NCI-H2227 treated with DMSO at 0.1 percent for 48 hours (cell line): ENCODE data around the gene PUM1.

Source experiments
- DNase-seq: peaks from one replicate; lab custom pipeline; 2025; lab: John Stamatoyannopoulos, UW

Gene PUM1

DNA sequence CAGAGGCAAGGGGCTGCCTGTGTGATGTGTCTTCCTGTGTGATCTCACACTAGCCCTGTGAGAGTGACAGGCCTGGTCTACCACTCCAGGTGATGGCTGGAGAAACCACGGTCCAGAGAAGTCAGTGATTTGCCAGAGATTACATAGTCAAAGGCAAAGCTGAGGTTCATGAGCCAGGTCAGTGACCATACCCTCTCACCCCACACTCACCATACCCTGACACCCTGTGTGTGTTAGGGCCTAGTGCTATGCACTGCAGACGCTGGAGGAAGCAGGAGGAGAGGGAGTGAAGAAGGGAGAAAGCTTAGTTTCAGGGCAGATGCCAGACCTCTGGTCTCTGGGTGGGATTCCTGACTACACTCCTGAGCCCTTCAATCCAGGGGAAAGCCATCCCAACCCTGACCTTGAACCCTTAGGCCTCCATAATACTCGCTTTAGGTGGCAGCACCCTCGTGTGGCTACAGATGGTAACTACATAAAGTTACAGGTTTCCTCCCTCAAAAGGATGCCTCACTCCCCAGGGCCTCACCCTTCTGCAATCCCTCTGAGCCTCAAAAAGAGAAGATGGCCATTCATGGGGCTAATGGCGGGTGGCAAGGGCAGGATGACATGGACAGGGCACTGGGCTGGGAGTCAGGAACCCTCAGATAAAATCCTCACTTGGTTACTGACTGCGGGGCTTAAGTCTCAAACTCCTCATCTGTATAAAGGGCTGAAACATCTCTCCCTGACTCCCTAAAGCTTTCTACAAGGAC lies 136.2 kb downstream of the PUM1 start:
- peak; percentile 31 for DNase-seq

DNA sequence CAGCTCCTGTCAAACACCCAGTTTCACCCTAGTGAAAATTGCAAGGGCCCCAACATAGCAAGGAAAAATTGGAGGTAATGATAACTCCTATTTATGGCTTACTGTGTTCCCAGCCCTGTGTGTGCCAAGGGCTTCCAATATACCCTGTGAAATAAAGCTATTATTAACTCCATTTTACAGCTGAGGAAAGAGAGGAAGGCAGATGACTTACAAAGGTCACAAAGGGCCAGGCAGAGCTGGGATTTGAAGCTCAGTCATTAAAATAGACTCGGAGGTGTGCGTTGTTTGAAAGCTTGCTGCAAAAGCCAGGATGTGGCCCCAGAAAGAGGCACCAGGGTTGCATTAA lies 136.8 kb downstream of the PUM1 start:
- DNase-seq: peak; percentile 32

DNA sequence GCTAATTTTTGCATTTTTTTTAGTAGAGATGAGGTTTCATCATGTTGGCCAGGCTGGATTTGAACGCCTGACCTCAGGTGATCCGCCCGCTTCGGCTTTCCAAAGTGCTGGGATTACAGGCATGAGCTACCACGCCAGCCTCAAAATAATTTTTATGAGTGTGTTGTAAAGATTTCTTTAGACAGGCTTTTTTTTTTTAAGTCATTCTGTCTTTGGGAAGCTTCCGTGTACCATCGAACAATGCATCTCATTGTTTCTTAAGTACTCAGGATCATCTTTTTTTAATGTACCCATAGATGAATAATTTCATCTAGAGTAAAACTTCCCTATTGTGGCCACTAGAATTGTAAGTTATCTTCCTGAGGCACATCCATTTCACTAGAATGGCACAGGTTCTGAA lies 137.3 kb downstream of the PUM1 start:
- DNase-seq: no peak

DNA sequence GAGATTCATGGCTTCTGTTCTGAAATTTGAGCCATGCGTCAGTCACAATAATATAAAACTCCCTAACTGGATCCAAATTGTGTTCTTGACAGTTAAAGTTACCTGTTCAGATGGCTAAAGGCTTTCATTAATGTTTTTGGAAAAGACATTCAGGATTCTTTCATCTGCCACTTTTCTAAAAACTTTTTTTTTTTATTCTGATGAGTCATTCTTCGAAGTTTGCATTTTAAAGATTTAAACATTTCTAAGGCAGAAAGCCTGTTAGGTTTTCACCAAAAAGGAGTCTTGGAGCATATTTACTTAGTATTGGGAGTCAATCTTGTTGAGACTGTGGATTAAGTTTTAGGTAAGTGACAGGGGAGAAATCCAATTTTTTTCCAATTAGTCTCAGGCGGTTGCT lies 138.1 kb downstream of the PUM1 start:
- DNase-seq: no peak

DNA sequence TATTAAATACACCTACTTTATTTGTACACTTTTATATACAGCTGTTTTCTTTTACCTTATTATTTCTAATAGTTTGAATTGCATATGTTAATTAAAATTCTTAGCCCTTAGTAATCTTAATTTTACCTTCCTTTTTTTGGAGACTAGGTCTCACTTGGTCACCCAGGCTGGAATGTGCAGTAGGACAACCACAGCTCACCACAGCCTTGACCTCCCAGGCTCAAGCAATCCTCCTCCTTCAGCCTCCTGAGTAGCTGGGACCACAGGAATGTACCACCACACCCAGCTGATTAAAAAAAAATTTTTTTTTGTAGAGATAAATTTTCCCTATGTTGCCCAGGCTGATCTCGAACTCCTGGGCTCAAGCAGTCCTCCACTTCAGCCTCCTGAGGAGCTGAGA lies 141.9 kb downstream of the PUM1 start:
- DNase-seq: no peak

DNA sequence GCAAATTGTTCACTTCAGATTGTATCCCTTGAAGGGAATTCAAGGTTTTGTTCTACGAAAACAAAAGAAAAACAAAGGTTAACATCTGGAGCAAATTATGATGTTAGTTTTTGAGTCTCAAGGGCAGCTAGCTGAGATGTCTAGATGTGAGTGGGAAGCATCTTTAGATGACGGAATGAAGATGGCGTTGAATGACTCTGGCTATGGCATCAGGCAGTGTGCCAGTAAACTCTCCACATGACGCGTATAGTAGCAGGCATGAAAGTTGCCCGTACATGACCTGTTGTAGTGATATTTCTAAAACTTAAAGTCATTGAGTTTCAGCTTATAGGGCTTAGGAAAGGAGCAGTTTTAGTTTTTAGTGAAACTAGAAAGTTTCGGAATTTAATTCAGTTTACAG lies 144.7 kb downstream of the PUM1 start:
- no peak for DNase-seq

DNA sequence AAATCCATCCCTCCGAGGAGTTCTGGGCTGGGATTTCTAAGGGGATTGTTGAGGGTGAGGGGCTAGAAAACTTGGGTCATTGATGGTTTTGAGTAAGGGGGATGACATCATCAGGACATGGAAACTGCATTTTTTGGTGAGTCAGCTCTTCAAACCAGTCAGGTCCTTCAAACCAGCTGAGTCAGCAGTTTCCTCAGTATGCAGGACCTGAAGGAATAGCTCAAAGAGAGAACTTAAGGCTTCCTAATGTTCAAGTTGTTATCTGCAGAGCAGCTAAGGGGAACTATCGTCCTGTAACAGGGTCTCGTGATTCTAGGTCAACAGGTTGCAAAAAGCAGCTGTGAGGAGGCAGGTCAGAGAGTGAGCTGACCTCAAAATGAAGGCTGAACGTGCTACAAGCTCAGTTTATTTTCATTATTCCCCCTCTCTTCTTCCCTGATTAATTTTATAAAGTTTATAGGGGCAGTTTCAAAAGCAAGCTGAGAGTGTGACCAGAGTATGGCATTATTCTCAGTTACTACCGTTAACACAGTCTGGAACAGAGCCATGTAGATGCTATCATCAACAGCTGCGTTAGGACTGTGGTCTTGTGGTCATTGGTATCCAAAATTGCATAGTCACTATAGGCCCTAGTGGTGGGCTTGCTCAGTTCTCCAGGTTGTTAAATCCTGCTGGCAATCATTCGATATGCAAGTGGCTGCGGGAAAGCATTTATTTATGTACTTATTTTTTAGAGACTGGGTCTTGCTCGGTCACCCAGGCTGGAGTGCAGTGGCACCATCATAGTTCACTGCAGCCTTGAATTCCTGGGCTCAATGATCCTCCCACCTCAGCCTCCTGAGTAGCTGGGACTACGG lies 146.3 kb downstream of the PUM1 start:
- no peak for DNase-seq

DNA sequence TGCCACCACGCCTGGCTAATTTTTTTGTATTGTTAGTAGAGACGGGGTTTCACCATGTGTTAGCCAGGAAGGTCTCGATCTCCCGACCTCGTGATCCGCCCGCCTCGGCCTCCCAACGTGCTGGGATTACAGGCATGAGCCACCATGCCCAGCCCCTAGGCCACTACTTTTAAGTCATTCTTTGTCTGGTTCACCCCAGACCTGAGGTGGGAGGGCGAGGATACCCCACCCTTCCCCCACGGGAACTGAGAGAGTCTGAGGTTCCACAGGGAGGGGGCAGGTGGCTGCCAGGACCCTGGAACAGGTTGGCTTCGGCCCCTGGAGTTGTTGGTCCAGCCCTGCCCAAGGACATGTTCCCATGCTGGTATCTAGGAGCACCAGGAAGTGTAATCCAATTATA lies 149.2 kb downstream of the PUM1 start:
- DNase-seq: no peak

DNA sequence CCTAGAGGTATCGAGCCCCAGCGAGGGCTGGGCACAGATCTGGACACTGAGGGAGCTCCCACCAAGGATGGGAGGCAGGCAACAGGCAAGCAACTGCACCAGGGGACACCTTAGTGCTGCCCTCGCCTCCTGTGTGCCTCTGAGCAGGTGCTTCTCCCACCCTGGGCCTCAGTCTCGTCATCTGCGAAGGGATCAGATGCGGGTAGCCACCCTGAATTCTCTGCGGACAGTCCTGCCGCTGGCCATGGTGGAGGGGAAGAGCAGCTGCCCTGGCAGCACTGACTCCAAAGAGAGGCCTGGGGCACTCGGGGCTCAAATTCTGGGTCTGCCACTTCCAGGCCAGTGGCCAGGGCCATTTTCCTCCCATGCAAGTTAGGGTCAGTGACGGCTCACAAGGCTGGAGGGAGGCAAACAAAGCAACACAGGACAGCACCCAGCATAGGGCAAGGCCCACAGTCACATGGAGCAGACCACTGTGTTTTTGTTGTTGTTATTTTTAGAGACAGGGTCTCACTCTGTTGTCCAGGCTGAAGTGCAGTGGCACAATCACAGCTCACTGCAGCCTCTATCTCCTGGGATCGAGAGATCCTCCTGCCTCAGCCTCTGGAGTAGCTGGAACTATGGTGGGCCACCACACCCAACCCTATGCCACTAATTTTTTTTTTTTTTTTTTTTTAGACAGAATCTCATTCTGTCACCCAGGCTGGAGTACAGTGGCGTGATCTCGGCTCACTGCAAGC lies 149.9 kb downstream of the PUM1 start:
- DNase-seq: no peak

DNA sequence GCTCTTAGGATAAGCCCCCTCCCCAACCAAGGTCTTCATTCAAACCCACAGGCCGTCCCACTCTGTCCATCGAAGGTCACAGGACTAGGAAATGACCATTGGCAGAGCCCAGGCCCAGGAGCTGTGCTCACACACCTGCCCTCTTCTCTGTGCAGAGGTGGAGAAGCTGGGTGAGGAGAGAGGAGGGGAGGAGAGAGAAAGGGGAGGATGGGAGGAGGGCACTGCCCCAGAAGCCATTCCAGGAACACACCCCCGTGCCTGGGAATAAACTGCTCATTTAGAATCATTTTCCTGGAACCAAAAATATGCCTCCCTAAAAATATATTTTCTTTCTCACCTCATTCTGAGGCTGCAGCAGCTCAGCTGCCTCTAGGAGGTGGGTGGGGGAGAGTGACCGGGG lies 150.6 kb downstream of the PUM1 start:
- no peak for DNase-seq

DNA sequence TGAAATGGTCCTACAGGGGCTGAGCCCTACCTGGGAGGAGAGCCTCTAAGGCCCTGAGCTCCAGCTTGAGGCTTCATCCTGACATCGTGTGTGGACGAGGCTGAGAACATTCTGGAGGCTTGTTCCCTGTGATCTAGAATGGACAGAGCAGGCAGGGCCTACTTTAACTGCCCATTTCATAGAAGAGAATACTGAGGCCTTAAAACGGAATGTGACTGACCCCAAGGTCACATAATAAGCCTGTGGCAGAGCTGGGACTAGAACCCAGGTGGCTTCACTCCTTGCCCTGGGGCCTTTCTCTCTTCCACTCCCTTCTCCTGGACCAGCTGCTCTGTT lies 151.0 kb downstream of the PUM1 start:
- DNase-seq: no peak

DNA sequence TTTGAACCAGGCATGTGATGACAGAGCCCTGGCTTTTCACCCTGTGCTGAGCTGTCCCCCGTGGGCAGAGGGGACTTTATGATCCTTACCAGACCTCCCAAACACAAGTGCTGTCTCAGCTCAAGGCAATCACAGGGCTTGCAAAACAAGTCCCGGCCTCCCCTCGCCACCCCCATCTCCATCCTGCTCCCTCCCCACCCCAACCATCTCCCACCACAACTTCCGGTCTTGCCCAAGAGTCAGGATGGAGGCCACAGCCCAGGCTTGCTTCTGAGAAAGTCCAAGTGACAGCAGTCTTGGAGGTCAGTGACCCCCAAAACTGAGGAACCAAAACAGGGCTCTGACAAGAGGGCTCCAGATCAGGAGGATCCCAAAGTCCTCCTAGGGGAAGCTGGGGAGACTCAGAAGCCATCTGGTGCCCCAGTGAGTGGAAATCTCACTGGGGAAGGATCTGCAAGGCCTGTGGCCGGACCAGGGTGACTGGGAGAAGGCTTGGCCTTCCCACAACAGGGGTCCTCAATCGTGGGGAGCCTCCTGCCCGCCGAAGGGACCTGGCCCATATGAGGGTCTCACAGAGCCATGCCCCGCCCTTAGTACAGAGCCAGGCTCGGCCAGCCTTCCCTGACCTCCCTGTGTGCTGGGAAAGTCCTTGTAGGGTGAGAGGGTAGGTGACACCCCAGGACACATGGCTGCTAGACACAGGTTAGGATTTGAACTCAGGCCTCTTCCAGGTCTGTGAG lies 152.4 kb downstream of the PUM1 start:
- DNase-seq: no peak

DNA sequence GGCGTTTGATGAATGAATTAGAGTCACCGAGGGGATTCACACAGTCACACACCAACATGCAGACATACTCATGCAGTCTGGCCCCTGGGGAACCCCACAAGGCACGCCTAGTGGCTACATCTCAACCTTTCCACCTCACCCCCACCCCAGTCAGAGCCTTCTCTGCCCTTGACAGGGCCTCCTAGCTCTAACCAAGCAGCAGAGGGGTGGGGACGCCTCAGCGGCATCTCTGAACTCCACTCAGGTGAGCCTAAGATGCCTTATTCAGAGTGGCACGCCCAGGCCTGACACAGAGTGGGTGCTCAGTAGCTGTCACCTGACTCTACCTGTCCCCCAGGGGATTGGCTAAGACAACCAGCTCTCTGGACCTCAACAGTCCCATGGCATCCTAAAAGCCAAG lies 153.3 kb downstream of the PUM1 start:
- DNase-seq: no peak

DNA sequence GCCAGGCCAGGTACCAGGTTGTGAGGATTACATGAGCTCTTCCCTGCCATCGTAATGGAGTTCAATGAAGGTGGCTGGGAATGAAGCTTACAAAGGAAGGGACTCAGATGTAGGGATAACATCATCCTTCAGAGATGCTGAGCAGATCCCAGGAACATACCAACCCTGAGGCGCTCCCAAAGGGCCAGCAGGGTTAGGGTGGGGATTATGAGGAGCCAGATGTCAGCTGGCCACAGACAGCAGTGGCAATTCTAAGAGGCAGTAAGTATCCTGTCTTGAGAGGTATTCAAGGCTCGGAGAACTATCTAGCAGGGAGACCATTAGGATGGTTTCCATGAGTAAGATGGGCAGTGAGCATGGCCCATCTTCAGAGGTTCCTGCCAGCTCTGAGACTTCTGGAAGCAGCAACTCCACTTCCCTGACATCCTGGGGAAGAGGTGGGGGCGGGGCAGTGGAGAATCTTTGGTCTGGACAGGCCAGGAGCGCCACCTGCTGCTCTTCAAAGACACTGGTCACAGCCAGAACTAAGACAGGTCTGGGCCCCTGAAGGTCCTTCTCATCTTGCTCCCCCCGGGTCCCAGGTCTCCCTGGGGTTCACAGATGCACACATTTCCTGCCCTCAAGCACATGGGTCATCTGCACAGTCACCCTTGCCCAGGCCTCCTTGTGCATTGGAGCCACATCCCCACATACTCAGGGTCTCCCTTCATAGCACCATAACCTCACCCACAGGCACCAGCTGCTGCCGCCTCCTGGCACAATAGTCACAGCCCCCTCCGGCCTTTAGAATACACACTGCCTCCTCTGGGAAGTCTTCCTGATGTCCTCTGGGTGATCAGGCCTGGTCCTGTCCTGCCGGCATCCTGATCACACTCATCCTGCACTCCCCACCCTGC lies 154.2 kb downstream of the PUM1 start:
- peak; percentile 84 for DNase-seq

DNA sequence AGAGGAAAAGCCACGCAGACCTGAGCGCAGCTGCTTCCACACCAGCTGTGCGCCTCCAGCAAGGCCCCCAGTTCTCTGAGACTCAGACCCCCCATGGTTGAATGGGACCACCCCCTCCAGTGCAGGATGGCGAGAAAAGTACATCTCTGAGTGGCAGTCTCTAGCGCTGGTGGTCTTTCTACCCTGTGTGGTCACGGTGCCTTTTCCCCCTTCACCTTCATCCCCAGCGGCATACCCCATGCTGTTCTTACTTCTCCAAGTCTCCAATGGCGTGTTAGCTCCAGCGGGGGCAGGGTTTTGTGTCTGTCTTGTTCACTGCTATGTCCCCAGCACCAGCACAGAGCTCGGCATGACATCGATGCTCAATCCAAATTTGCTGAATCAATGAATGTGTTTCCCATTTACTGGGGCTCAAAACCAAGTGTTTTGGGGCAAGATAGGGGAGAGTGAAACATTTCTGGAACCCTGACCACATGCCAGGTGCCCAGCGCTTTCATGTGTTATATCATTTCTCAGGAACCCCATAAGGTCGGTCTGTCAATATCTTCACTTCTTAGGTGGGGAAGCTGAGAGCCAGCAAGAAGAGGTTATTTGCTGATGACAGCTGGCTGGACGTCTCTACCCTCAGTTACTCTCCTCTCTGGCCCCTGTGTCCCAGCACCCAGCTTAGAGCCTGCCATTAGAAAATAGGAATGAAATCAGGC lies 156.0 kb downstream of the PUM1 start:
- DNase-seq: no peak

DNA sequence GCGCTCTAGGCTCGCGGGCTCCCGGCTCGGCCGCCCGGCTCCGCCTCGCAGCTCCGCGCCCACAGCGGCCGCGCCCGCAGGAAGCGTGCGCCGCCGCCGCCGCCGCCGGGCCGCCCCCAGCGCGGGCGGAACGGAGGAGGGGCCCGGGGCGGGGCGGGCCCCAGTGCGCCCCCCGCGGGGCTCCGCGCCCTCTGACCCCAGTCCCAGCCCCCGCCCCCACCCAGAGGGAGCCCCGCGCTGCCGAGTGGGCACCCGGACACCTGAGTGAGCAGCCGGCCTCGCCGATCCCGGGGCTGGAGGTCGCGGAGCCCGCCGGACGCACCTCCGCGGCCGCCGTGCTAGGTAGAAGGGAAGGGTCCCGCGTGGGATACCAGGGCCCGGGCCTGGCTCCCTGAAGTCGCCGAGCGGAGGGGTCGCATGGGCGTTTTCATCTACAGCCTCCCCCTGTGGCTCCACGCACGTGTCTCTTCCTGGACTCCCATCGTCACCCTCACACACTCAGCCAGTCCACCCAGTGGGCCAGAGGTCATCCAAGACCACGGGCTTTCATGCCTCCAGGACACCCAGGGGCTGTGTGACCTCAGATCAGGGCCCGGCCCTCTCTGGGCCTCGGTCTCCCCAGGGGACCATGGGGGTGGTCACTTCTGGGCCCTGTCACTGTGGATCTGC lies 156.7 kb downstream of the PUM1 start, which contains the start of gene SDC3:
Gene SDC3, minus strand, starts transcription at position 63 of the 669 bp plus-strand sequence. CDS start 172 bp downstream, outside the sequence.
- DNase-seq: no peak

DNA sequence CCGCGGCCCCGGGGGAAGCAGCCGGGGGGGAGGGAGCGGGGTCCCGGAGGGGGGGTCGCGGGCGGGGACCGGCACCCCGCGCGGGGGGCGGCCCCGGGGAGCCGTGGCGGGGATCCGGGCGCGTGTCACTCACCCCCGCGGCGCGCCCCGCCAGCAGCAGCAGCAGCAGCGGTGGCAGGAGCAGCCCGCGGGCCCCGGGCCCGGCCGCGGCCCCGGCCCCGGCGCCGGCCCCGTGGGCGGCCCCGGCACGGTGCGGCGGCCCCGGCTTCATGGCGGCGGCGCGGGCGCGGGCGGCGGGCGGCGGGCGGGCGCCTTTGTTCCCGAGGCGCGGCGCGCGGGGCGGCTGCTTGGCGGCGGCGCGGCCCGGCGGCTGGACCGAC lies 157.2 kb downstream of the PUM1 start:
- no peak for DNase-seq

DNA sequence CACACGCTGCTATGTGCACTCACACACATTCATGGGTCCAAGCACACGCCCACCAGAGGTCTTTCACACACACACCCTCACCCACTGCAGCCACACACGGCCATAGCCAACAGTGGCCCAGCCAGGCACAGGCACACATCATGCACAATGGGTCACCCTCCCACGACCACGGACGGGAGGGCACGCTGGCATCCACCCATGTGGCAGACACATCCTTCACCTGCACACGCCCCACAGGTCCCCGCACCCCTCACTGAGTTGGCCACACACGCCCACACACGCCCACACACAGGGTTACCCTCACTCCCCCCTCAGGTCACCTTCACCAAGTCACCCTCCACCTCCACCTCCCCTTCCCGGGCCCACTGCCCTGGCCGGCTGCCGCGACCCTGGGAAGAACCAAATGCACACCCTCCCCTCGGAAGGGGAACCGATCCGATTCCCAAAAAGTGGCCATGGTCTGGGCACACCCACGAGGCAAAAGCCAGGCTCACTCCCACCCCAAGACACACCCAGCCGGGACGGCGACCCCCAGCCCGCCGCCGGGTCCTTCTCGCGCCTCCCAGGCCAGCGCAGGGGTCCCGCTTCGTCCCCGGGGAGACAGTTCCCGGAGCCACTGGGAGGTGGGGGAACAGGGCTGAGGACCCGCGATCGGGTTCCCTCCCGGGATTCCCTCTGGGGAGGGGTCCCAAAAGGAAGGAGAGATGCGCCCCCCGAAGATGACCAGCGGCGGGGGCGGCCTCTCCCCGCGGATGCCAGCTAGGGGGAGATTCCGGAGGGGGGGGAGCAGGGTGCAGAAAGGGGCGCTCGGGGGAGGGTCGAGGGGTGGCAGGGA lies 157.8 kb downstream of the PUM1 start:
- no peak for DNase-seq
